H1 (cell line): ENCODE measurements around the gene CRADD. TPM values are rescaled to one million over a fixed set of nuclear protein-coding genes. Genes with fewer than 3 reads are reported as not detected.

Source experiments
- CBX8 ChIP-seq: fragments of 300-800, 300-1000 bp; sonication (generic); IDR thresholded peaks from 2 replicates; pipeline ENCODE4 v1.7.1; 2016; ENCODE audit warnings: low read depth, low read length, borderline replicate concordance
- CHD7 ChIP-seq: fragments of 300-600 bp; sonication (generic); IDR thresholded peaks from 2 replicates; pipeline ENCODE4 v1.7.1; 2012; ENCODE audit warnings: low read length, moderate library complexity, mild to moderate bottlenecking, inconsistent platforms; ENCODE audit not compliant: insufficient replicate concordance
- RAD21 ChIP-seq, 2 experiments: IDR thresholded peaks in 1 of 2; conservative IDR thresholded peaks in 1 of 2; 2 replicates each; pipeline ENCODE4 v1.6.1; 2011; ENCODE audit warnings: low read depth in 2 of 2, low read length in 2 of 2, improper control_type of control experiment in 1 of 2, inconsistent platforms in 1 of 2, mild to moderate bottlenecking in 1 of 2, moderate library complexity in 1 of 2
- SAP30 ChIP-seq: fragments of 300-600 bp; sonication (generic); IDR thresholded peaks from 2 replicates; pipeline ENCODE4 v1.7.1; 2012; ENCODE audit warnings: low read length, moderate library complexity, mild to moderate bottlenecking, inconsistent platforms; ENCODE audit not compliant: insufficient read depth, insufficient replicate concordance
- TBP ChIP-seq: IDR thresholded peaks from 2 replicates; pipeline ENCODE4 v1.6.1; 2011; ENCODE audit warnings: low read depth, low read length, improper control_type of control experiment
- ZNF274 ChIP-seq: IDR thresholded peaks from 2 replicates; pipeline ENCODE4 v1.7.0; 2012; ENCODE audit warnings: low read length, borderline replicate concordance; ENCODE audit errors: extremely low read depth
- polyA plus RNA-seq, 7 experiments: library from polyadenylated mRNA; depleted of rRNA in 3 of 7; stranded (reverse) in 5 of 7; unstranded in 2 of 7; fragments of >200 nt in 5 of 7; fragments of 200-250 nt in 2 of 7; gene quantifications; 1 replicate in 5 of 7; 2 replicates in 1 of 7; 4 replicates in 1 of 7; pipeline versions ENCODE4 v1.2.1 to v1.2.3, GENCODE V29; 2011 to 2013; ENCODE audit warnings: missing spikeins in 2 of 7, mixed read lengths in 2 of 7
- total RNA-seq: library from RNA; stranded (reverse); fragmentation: NEBNext Ultra II Directional; extraction: Animal tissue kit (Norgen Biotek cat#: 25700); gene quantifications from 2 replicates; pipeline ENCODE4 v1.2.1, GENCODE V29; 2021

CRADD gene
- total and polyA plus RNA-seq, 2 of the 8 experiments (the other 6 are each of a cell fraction or from before 2014, with no cell fraction given): 8.1 to 15.4 TPM

GRCh38 chr12:93756288-93756687 lies 79.1 kb downstream of the CRADD start (continued):
- TF ChIP-seq CHD7 (no peak), ZNF274 (no peak), CBX8 (no peak), RAD21 (IDR thresholded peaks at IDR 0.05 in 1 of 2, conservative IDR thresholded peaks at IDR 0.05 in 1 of 2; ENCODE audit: low read depth in 2 of 2, low read length in 2 of 2) (no peak), SAP30 (no peak), TBP (no peak)
